HFFc6 (cell line): ENCODE measurements around the gene SNX1. TPM values are rescaled to one million over a fixed set of nuclear protein-coding genes. Genes with fewer than 3 reads are reported as not detected.

ENCODE experiments used
- DNase-seq: peaks from one replicate; pipeline ENCODE4 v3.0.0-alpha.2; 2018
- H3K27ac Mint-ChIP-seq: 2 replicates; pipeline ENCODE4 v1.8.0; 2020; ENCODE audit warnings: mild to moderate bottlenecking, mixed read lengths
- H3K27me3 Mint-ChIP-seq: 2 replicates; pipeline ENCODE4 v1.8.0; 2021; ENCODE audit warnings: mild to moderate bottlenecking, moderate library complexity, mixed read lengths; ENCODE audit not compliant: insufficient read depth
- H3K36me3 Mint-ChIP-seq: 2 replicates; pipeline ENCODE4 v1.8.0; 2021; ENCODE audit warnings: low read depth, mixed read lengths
- H3K4me1 Mint-ChIP-seq: 2 replicates; pipeline ENCODE4 v1.8.0; 2020; ENCODE audit warnings: low read depth, mixed read lengths
- H3K4me3 Mint-ChIP-seq: 2 replicates; pipeline ENCODE4 v1.8.0; 2020; ENCODE audit warnings: mild to moderate bottlenecking, moderate library complexity, mixed read lengths
- H3K9me3 Mint-ChIP-seq: 2 replicates; pipeline ENCODE4 v1.8.0; 2020; ENCODE audit warnings: mild to moderate bottlenecking, mixed read lengths
- CTCF ChIP-seq: fragments of 200-600 bp; sonication (generic); IDR thresholded peaks from 2 replicates; pipeline ENCODE4 v1.5.0; 2021; ENCODE audit warnings: antibody characterized with exemption, mild to moderate bottlenecking
- total RNA-seq, 6 experiments: library from RNA; stranded (reverse); fragmentation: NEBNext Ultra II Directional; extraction: Animal tissue kit (Norgen Biotek cat#: 25700); gene quantifications; 2 replicates in 1 of 6; 3 replicates in 5 of 6; pipeline ENCODE4 v1.2.3, GENCODE V29; 2021

The SNX1 gene
- total RNA-seq, 6 experiments from 2014 or later, result 87.4 to 102 (median 96.1) TPM

DNA sequence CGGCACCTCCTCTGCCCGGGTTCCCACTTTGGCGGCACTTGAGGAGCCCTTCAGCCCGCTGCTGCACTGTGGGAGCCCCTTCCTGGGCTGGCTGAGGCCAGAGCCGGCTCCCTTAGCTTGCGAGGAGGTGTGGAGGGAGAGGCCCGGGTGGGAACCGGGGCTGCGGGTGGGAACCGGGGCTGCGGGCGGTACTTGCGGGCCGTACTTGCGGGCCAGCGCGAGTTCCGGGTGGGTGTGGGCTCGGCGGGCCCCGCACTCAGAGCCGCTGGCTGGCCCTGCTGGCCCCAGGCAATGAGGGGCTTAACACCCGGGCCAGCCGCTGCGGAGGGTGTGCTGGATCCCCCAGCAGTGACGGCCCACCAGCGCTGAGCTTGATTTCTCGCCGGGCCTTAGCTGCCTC lies 35.1 kb upstream of the SNX1 start:
- no peak for TF ChIP-seq CTCF

GRCh38 chr15:64066451-64066850 lies 29.3 kb upstream of the SNX1 start:
- Mint-ChIP-seq H3K27ac (no peak overlapping the region), H3K4me3 (no peak overlapping the region), H3K27me3 (peaks cover under 1% of the 10 kb centered on the region; the same call in 1 of the 2 replicates), H3K36me3 (no peaks in the 10 kb centered on the region), H3K4me1 (peaks cover 24% of the 10 kb centered on the region), H3K9me3 (no peaks in the 10 kb centered on the region)
- no peak for TF ChIP-seq CTCF
- DNase-seq, result no peak

More for the DNA sequence above, 35.1 kb upstream of the SNX1 start:
- DNase-seq, result no peak
- peaks cover 12% of the 10 kb centered on the region for H3K4me1 Mint-ChIP-seq
- H3K27me3 Mint-ChIP-seq, result peaks cover 2% of the 10 kb centered on the region; the same call in 1 of the 2 replicates
- H3K27ac Mint-ChIP-seq, result no peak overlapping the region
- H3K4me3 Mint-ChIP-seq, result no peak overlapping the region
- no peaks in the 10 kb centered on the region for H3K36me3 Mint-ChIP-seq
- no peaks in the 10 kb centered on the region for H3K9me3 Mint-ChIP-seq

DNA sequence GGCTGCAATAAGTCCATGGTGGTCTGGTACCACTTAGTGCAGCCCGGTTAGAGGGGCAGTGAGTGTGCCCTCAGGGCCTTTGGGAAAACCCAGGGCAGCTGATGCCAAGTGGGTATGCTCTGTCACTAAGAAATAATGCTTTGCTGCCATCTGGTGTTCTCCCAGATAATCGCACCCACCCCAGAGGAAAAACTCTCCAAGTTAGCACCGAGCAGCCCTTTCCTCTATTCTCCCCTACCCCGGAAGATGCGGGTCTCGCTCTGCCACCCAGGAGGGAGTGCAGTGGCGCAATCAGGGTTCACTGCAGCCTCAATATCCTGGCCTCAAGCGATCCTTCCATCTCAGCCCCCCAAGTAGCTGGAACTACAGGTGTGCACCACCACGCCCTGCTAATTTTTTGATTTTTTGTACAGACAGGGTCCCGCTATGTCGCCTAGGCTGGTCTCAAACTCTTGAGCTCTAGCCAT lies 28.2 kb upstream of the SNX1 start:
- Mint-ChIP-seq H3K4me3 (no peak overlapping the region), H3K27ac (no peak overlapping the region; the same call in 1 of the 2 replicates), H3K36me3 (peaks cover 8% of the 10 kb centered on the region), H3K4me1 (peaks cover 35% of the 10 kb centered on the region), H3K9me3 (no peaks in the 10 kb centered on the region), H3K27me3 (no peaks in the 10 kb centered on the region)
- TF ChIP-seq CTCF, result peak; percentile 92
- peak; percentile 33 for DNase-seq

GRCh38 chr15:64068133-64068532 lies 27.6 kb upstream of the SNX1 start:
- no peak overlapping the region for H3K4me3 Mint-ChIP-seq
- H3K36me3 Mint-ChIP-seq, result peaks cover 12% of the 10 kb centered on the region
- H3K9me3 Mint-ChIP-seq, result no peaks in the 10 kb centered on the region
- peaks cover 41% of the 10 kb centered on the region for H3K4me1 Mint-ChIP-seq
- no peak for DNase-seq
- no peak overlapping the region for H3K27ac Mint-ChIP-seq
- no peaks in the 10 kb centered on the region for H3K27me3 Mint-ChIP-seq
- no peak for TF ChIP-seq CTCF

DNA sequence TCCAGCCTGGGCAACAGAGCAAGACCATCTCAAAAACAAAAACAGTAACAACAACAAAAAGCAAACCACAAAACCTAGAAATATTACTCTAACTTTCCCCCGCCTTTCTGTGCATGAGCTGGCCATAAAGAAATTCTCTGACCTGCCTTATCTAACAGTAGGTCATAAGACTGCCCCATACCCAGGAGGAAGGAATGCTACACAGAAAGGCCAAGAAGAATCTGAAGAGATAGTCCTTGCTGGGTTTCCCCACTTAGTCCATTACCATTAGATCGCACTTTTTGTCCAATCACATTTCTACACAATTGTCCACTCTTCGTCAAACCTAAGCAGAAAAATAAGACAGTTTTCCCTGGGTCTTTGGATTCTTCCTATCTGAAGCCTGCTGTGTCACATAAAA lies 25.7 kb upstream of the SNX1 start:
- Mint-ChIP-seq H3K27me3 (no peaks in the 10 kb centered on the region), H3K9me3 (no peaks in the 10 kb centered on the region), H3K27ac (peak overlapping the region; percentile 9; the same call in 1 of the 2 replicates), H3K36me3 (peaks cover 22% of the 10 kb centered on the region), H3K4me3 (no peak overlapping the region), H3K4me1 (peaks cover 49% of the 10 kb centered on the region)
- no peak for DNase-seq
- TF ChIP-seq CTCF, result no peak
